Peyer's patch (tissue), 4 donors: Measurements from ENCODE around the gene ACBD6.

ENCODE experiments used
- CTCF ChIP-seq, 6 experiments: fragments of 450-650 bp in 4 of 6; fragments of 200-600 bp in 2 of 6; sonication (generic) in 1 of 6; IDR thresholded peaks; one replicate each; pipeline ENCODE4 v1.5.1; 2017 to 2019; ENCODE audit warnings: antibody characterized with exemption in 6 of 6, mild to moderate bottlenecking in 3 of 6, moderate library complexity in 1 of 6
- POLR2A ChIP-seq, 2 donors: fragments of 450-650 bp; IDR thresholded peaks; one replicate each; pipeline ENCODE4 v1.5.1; 2017; ENCODE audit warnings: antibody characterized with exemption in 2 of 2, mild to moderate bottlenecking in 2 of 2, moderate library complexity in 2 of 2

GRCh38 chr1:180269645-180270529 lies 232.5 kb downstream of the ACBD6 start:
- peak in 3 of 6 experiments; percentile 48 to 59 (median 51) for TF ChIP-seq CTCF (IDR thresholded peaks at IDR 0.05)
- peak in 1 of 2 donors; percentile 24 for TF ChIP-seq POLR2A (IDR thresholded peaks at IDR 0.05)
